Loucy (cell line): ENCODE data around the gene FANCM.
"Not testable (repeated sequence)": the region's sequence is repeated elsewhere in the genome, so short reads cannot be mapped to it uniquely, and the experiment has no call there.

ENCODE experiments used
- EZH2phosphoT487 ChIP-seq: fragments of 200-600 bp; IDR thresholded peaks from 2 replicates; pipeline ENCODE4 v1.6.1; 2018; ENCODE audit warnings: antibody characterized with exemption, mild to moderate bottlenecking, moderate library complexity, borderline replicate concordance
- TF ChIP-seq, protein P1 (sequence below): fragments of 200-600 bp; sonication (generic); conservative IDR thresholded peaks from 2 replicates; pipeline ENCODE4 v1.5.1; 2014; ENCODE audit warnings: mild to moderate bottlenecking, antibody characterized with exemption, low read length

DNA sequence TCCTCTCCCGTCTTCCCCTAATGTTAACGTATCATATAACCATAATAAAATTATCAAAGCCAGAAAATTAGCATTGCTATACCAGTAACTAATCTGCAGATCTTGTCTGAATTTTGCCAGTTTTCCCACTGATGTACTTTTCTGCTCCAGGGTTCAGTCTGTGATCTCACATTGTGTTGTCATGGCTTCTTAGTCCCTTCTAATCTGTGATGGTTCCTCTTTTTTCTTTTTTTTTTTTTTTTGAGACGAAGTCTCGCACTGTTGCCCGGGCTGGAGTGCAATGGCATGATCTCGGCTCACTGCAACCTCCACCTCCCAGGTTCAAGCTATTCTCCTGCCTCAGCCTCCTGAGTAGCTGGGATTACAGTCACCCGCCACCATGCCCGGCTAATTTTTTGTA is 6.4 kb downstream of the FANCM start:
- TF ChIP-seq, protein P1, sequence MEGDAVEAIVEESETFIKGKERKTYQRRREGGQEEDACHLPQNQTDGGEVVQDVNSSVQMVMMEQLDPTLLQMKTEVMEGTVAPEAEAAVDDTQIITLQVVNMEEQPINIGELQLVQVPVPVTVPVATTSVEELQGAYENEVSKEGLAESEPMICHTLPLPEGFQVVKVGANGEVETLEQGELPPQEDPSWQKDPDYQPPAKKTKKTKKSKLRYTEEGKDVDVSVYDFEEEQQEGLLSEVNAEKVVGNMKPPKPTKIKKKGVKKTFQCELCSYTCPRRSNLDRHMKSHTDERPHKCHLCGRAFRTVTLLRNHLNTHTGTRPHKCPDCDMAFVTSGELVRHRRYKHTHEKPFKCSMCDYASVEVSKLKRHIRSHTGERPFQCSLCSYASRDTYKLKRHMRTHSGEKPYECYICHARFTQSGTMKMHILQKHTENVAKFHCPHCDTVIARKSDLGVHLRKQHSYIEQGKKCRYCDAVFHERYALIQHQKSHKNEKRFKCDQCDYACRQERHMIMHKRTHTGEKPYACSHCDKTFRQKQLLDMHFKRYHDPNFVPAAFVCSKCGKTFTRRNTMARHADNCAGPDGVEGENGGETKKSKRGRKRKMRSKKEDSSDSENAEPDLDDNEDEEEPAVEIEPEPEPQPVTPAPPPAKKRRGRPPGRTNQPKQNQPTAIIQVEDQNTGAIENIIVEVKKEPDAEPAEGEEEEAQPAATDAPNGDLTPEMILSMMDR = not testable (repeated sequence)
- TF ChIP-seq EZH2phosphoT487 = not testable (repeated sequence)
